IPS-20b (cell line): ENCODE measurements around the gene LTBP3.

Source experiments
- H3K27ac ChIP-seq: one replicate; pipeline ENCODE4 v1.5.1; 2013; ENCODE audit warnings: low read length
- H3K27me3 ChIP-seq: 2 replicates; pipeline ENCODE4 v1.6.1; 2013; ENCODE audit warnings: mild to moderate bottlenecking, low read length, inconsistent platforms; ENCODE audit not compliant: insufficient read depth
- H3K36me3 ChIP-seq: 2 replicates; pipeline ENCODE4 v1.6.1; 2013; ENCODE audit warnings: low read depth, mild to moderate bottlenecking, inconsistent platforms, low read length, moderate library complexity; ENCODE audit not compliant: insufficient read depth
- H3K4me1 ChIP-seq: 2 replicates; pipeline ENCODE4 v1.6.1; 2013; ENCODE audit warnings: mild to moderate bottlenecking, control low read depth, inconsistent platforms, low read length, moderate library complexity; ENCODE audit not compliant: insufficient read depth
- H3K4me3 ChIP-seq: 2 replicates; pipeline ENCODE4 v1.5.1; 2013; ENCODE audit warnings: mild to moderate bottlenecking, low read length, inconsistent platforms
- H3K9ac ChIP-seq: 2 replicates; pipeline ENCODE4 v1.6.1; 2013; ENCODE audit warnings: low read depth, mild to moderate bottlenecking, inconsistent platforms, low read length, moderate library complexity
- H3K9me3 ChIP-seq: 2 replicates; pipeline ENCODE4 v1.6.1; 2013; ENCODE audit warnings: mild to moderate bottlenecking, low read depth, low read length, inconsistent platforms; ENCODE audit not compliant: insufficient read depth

Gene LTBP3

DNA sequence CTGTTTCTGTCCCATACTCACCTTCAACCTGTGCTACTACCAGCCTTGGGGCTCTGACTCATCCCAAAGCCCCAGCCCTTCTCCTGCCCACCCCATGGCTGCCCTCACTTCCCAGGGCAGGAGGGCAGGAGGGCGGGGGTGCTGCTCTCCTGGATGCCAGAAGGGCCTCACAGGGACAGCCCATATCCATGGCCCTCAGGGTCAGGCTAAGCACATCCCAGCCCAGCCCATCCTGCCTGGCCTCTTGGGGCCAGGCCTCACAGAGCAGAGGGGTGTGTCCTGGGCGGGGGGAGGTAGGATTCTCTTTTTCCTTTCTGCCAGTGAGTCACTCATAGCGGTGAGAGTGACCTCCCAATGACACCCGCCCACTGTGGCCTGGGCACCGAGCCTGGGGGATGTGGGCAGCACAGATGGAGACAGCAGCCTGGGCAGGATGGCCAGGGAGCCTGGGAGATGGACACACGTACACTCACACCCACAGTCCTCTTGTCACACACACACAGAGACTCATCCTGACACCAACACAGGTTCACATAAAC, 2.4 kb downstream of the LTBP3 start:
- Histone ChIP-seq H3K9me3 (no peaks in the 10 kb centered on the region), H3K4me3 (no peak overlapping the region), H3K9ac (no peak overlapping the region), H3K36me3 (no peaks in the 10 kb centered on the region), H3K27me3 (peaks cover 72% of the 10 kb centered on the region), H3K4me1 (peaks cover 31% of the 10 kb centered on the region), H3K27ac (no peak overlapping the region)

- Histone ChIP-seq H3K4me3 (no peak overlapping the region), H3K4me1 (peaks cover 26% of the 10 kb centered on the region), H3K27me3 (peaks cover 73% of the 10 kb centered on the region), H3K9me3 (no peaks in the 10 kb centered on the region), H3K36me3 (no peaks in the 10 kb centered on the region), H3K27ac (no peak overlapping the region), H3K9ac (no peak overlapping the region)
Observed at GRCh38 chr11:65554842-65555430, 3.2 kb downstream of the LTBP3 start.

DNA sequence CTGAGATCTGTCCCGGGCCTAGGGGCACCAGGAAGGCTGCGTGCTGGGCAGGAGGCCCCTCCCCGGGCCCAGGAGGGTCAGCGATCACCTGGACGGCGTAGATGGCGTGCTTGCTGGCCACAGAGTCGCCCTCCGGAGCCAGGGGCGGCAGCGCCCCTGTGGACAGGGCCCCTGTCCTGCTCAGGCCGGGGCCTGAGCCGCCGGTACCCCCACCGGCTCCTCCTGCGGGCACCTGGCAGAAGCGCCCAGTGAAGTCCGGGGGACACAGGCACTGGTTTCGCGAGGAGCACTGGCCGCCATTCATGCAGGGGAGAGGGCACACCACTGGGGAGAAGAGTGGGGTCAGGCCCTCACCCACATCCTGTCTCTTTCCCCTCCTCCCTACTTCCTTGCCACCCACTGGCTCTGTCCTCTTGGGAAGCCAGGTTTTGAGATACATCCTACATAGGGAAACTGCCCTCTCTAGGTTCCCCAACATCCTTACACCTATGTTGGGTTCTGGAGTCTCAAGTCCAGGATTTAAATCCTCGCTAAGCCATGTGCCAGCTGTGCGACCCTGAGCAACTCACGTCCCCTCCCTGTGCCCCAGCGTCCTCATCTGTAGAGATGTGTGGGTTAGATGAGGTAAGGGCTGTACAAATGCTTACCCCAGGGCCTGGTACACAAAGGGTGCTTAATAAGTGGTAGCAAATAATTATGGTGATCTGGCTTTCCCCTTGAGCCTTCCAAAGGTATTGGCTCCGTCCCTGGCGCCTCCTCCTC, 3.9 kb downstream of the LTBP3 start:
- H3K9me3 ChIP-seq = no peaks in the 10 kb centered on the region
- no peak overlapping the region for H3K27ac ChIP-seq
- no peaks in the 10 kb centered on the region for H3K36me3 ChIP-seq
- H3K27me3 ChIP-seq = peaks cover 72% of the 10 kb centered on the region
- peak overlapping the region; percentile 63; the same call in 1 of the 2 replicates for H3K4me3 ChIP-seq
- no peak overlapping the region for H3K9ac ChIP-seq
- peaks cover 19% of the 10 kb centered on the region for H3K4me1 ChIP-seq

GRCh38 chr11:65553301-65554001, 4.7 kb downstream of the LTBP3 start:
- Histone ChIP-seq H3K9me3 (no peaks in the 10 kb centered on the region), H3K27ac (no peak overlapping the region), H3K4me1 (peaks cover 14% of the 10 kb centered on the region), H3K36me3 (no peaks in the 10 kb centered on the region), H3K27me3 (peaks cover 72% of the 10 kb centered on the region), H3K9ac (no peak overlapping the region), H3K4me3 (peak overlapping the region; percentile 63; the same call in 1 of the 2 replicates)

GRCh38 chr11:65552388-65552951, 5.7 kb downstream of the LTBP3 start:
- H3K4me1 ChIP-seq = peaks cover 14% of the 10 kb centered on the region
- no peaks in the 10 kb centered on the region for H3K36me3 ChIP-seq
- peaks cover 81% of the 10 kb centered on the region for H3K27me3 ChIP-seq
- no peak overlapping the region for H3K4me3 ChIP-seq
- no peaks in the 10 kb centered on the region for H3K9me3 ChIP-seq
- H3K27ac ChIP-seq = no peak overlapping the region
- H3K9ac ChIP-seq = no peak overlapping the region

DNA sequence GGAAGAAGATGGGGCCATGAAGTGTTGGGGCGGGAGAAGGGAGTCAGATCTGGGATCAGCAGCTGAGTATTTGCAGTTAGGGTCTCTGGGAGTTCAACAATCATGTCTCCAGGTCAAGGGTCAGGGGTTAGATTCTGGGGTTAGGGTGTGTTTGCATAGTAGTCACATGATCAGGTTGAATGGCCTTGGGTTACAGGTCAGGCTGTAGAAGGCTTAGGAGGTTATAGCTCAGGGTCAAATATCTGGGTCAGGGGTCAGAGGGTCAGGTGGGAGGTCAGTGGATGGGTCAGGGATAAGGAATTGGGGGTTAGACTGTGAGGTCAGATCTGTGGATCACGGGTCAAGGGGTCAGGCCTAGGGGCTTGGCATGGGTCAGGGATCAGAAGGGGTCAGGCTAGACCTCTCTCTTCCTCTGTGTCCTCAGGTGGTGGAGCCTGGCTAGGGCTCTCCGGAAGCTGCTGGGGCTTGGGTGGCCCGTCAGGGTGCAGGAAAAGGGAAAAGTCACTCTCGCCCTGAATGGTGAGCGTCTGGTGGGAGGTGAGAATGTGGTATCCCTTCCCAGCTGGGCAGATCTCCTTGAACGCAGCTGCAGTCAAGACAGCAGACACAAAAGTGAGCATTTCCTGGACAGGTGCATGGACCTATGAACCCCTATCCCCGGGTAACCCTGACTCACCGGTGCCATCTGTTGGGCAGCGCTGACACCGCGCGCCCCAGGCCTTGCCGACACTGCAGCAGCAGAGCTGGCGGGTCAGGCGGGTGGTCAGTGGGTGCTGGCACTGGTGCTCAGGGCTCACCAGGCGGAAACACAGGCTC, 6.4 kb downstream of the LTBP3 start:
- H3K4me1 ChIP-seq = peaks cover 8% of the 10 kb centered on the region
- no peaks in the 10 kb centered on the region for H3K36me3 ChIP-seq
- no peaks in the 10 kb centered on the region for H3K9me3 ChIP-seq
- peaks cover 81% of the 10 kb centered on the region for H3K27me3 ChIP-seq
- H3K4me3 ChIP-seq = no peak overlapping the region
- H3K9ac ChIP-seq = no peak overlapping the region
- H3K27ac ChIP-seq = no peak overlapping the region

- Histone ChIP-seq H3K27me3 (peaks cover 85% of the 10 kb centered on the region), H3K9ac (no peak overlapping the region), H3K9me3 (no peaks in the 10 kb centered on the region), H3K27ac (no peak overlapping the region), H3K36me3 (no peaks in the 10 kb centered on the region), H3K4me1 (peaks cover 5% of the 10 kb centered on the region; the same call in 1 of the 2 replicates), H3K4me3 (no peak overlapping the region)
Observed at GRCh38 chr11:65549096-65549495, 9.1 kb downstream of the LTBP3 start.

GRCh38 chr11:65548395-65548794, 9.8 kb downstream of the LTBP3 start:
- peaks cover 86% of the 10 kb centered on the region for H3K27me3 ChIP-seq
- no peak overlapping the region for H3K9ac ChIP-seq
- peaks cover 2% of the 10 kb centered on the region; the same call in 1 of the 2 replicates for H3K4me1 ChIP-seq
- H3K9me3 ChIP-seq = no peaks in the 10 kb centered on the region
- H3K36me3 ChIP-seq = no peaks in the 10 kb centered on the region
- H3K4me3 ChIP-seq = no peak overlapping the region
- no peak overlapping the region for H3K27ac ChIP-seq

DNA sequence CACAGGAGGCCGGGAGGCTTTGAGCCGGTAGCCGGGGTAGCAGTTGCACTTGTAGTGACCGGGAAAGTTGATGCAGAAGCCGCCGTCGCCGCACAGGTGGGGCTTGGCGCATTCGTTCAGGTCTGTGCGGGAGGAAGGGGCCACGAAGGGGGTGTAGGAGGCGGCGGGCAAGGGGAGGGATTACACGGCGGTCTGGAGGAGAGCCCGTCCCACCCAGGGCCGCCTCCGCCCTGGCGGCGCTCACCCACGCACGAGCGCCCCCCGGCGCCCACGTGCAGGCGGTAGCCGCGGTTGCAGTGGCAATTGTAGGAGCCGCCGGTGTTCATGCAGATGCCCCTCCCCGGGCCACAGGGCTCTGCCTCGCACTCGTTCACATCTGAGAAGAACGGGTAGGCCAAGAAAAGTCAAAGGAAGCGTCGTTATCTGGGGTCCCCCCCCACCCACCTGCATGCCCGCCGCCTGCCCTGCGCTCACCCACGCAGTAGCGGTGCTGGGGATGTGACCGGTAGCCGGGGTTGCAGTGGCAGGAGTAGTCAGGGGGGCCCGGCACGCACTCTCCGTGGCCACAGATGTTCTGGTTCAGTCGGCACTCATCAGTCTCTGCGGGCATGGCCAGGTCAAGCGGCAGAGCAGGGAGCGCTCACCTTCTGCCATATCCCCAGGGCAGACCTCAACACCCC, 10.6 kb downstream of the LTBP3 start:
- no peaks in the 10 kb centered on the region for H3K9me3 ChIP-seq
- H3K4me3 ChIP-seq = no peak overlapping the region
- H3K27ac ChIP-seq = no peak overlapping the region
- H3K36me3 ChIP-seq = no peaks in the 10 kb centered on the region
- peaks cover 92% of the 10 kb centered on the region for H3K27me3 ChIP-seq
- H3K4me1 ChIP-seq = no peaks in the 10 kb centered on the region; the same call in 1 of the 2 replicates
- no peak overlapping the region for H3K9ac ChIP-seq

DNA sequence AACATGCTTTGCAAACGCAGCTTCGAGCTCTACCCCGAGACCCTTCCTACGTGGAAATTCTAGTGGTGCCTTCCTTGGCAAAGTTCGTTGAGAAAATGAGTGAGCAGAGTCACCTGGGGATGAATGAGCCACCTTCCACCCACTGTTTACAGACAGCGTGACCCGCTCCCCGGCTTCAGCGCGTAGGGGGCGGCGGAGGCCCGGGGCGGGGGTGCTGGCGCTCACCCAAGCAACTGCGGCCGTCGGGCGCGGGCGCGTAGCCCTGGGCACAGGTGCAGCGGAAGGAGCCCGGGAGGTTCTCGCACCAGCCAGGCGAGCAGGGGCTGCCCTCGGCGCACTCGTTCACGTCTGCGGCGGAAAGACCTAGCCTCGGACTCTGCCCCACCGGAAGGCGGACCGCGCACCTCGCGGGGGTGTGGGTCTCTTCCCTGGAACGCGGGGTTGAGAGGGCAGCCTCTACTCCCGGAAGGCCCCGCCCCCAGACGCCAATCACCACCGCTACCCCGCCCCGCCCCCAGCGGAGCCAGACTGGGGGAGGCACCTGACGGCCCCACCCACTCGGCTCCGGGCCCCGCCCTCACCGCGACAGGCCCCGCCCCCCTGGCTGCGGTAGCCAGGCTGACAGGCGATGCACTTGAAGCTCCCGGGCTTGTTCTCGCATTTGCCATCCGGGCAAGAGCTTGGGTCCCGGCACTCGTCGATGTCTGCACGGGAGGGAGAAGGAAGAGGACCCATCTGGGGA, 11.8 kb downstream of the LTBP3 start:
- H3K27ac ChIP-seq = no peak overlapping the region
- H3K4me1 ChIP-seq = no peaks in the 10 kb centered on the region; the same call in 1 of the 2 replicates
- no peak overlapping the region for H3K9ac ChIP-seq
- no peaks in the 10 kb centered on the region for H3K36me3 ChIP-seq
- H3K9me3 ChIP-seq = no peaks in the 10 kb centered on the region
- H3K27me3 ChIP-seq = peaks cover 90% of the 10 kb centered on the region
- H3K4me3 ChIP-seq = peak overlapping the region; percentile 67
